Neural progenitor cell (in vitro differentiated cells): ENCODE measurements around the gene PLK5. TPM values are rescaled to one million over a fixed set of nuclear protein-coding genes. Genes with fewer than 3 reads are reported as not detected.

Source experiments
- DNase-seq: peaks from one replicate; pipeline ENCODE4 v3.0.0-alpha.2; 2016; ENCODE audit warnings: low spot score
- H2AFZ ChIP-seq: fragments of 200-600 bp; sonication (generic); replicated peaks from 2 replicates; pipeline ENCODE4 v1.6.1; 2016; ENCODE audit warnings: antibody characterized with exemption
- H3F3A ChIP-seq: fragments of 200-600 bp; sonication (generic); 2 replicates; pipeline ENCODE4 v1.6.1; 2016; ENCODE audit warnings: antibody characterized with exemption, low read depth
- H3K27ac ChIP-seq: fragments of 200-600 bp; sonication (generic); 2 replicates; pipeline ENCODE4 v1.5.1; 2016; ENCODE audit warnings: mild to moderate bottlenecking
- H3K27me3 ChIP-seq: fragments of 200-600 bp; sonication (generic); 2 replicates; pipeline ENCODE4 v1.6.1; 2016; ENCODE audit warnings: mild to moderate bottlenecking, moderate library complexity
- H3K36me3 ChIP-seq: fragments of 200-600 bp; sonication (generic); 2 replicates; pipeline ENCODE4 v1.5.1; 2016
- H3K4me1 ChIP-seq: fragments of 200-600 bp; sonication (generic); 2 replicates; pipeline ENCODE4 v1.6.1; 2016; ENCODE audit warnings: mixed run types
- H3K4me2 ChIP-seq: fragments of 200-600 bp; sonication (generic); 2 replicates; pipeline ENCODE4 v1.6.1; 2016
- H3K4me3 ChIP-seq: fragments of 200-600 bp; sonication (generic); 2 replicates; pipeline ENCODE4 v1.5.1; 2016
- H3K79me2 ChIP-seq: fragments of 200-600 bp; sonication (generic); 2 replicates; pipeline ENCODE4 v1.6.1; 2016; ENCODE audit warnings: low read depth
- H3K9ac ChIP-seq: fragments of 200-600 bp; sonication (generic); 2 replicates; pipeline ENCODE4 v1.6.1; 2016
- H3K9me3 ChIP-seq: fragments of 200-600 bp; sonication (generic); 2 replicates; pipeline ENCODE4 v1.5.1; 2016; ENCODE audit warnings: low read depth
- H4K20me1 ChIP-seq: fragments of 200-600 bp; sonication (generic); 2 replicates; pipeline ENCODE4 v1.6.1; 2016; ENCODE audit warnings: low read depth
- H3K27ac Mint-ChIP-seq: 3 replicates; pipeline ENCODE4 v1.8.0; 2021; ENCODE audit warnings: mixed read lengths
- H3K27me3 Mint-ChIP-seq: 2 replicates; pipeline ENCODE4 v1.8.0; 2022; ENCODE audit warnings: low read depth, mild to moderate bottlenecking, inconsistent platforms, moderate library complexity, mixed read lengths; ENCODE audit not compliant: insufficient read depth
- H3K36me3 Mint-ChIP-seq: 3 replicates; pipeline ENCODE4 v1.8.0; 2021; ENCODE audit warnings: mixed read lengths
- H3K4me1 Mint-ChIP-seq: 3 replicates; pipeline ENCODE4 v1.8.0; 2021; ENCODE audit warnings: mixed read lengths
- H3K4me3 Mint-ChIP-seq: 3 replicates; pipeline ENCODE4 v1.8.0; 2021; ENCODE audit warnings: mild to moderate bottlenecking, moderate library complexity, mixed read lengths
- H3K9me3 Mint-ChIP-seq: 3 replicates; pipeline ENCODE4 v1.8.0; 2020; ENCODE audit warnings: mixed read lengths
- CTCF ChIP-seq: fragments of 200-600 bp; sonication (generic); IDR thresholded peaks from 2 replicates; pipeline ENCODE4 v1.5.1; 2017; ENCODE audit warnings: antibody characterized with exemption, mild to moderate bottlenecking
- EZH2 ChIP-seq: fragments of 200-600 bp; sonication (generic); IDR thresholded peaks from 2 replicates; pipeline ENCODE4 v1.6.1; 2017; ENCODE audit warnings: antibody characterized with exemption, mild to moderate bottlenecking, moderate library complexity
- EZH2phosphoT487 ChIP-seq: fragments of 200-600 bp; sonication (generic); IDR thresholded peaks from 2 replicates; pipeline ENCODE4 v1.6.1; 2017; ENCODE audit warnings: antibody characterized with exemption
- total RNA-seq: library from RNA; depleted of rRNA; stranded (reverse); fragments of >200 nt; gene quantifications from 2 replicates; pipeline ENCODE4 v1.2.3, GENCODE V29; 2015; ENCODE audit warnings: low replicate concordance

PLK5 gene
- total RNA-seq, 1 donor from 2014 or later: not detected

DNA sequence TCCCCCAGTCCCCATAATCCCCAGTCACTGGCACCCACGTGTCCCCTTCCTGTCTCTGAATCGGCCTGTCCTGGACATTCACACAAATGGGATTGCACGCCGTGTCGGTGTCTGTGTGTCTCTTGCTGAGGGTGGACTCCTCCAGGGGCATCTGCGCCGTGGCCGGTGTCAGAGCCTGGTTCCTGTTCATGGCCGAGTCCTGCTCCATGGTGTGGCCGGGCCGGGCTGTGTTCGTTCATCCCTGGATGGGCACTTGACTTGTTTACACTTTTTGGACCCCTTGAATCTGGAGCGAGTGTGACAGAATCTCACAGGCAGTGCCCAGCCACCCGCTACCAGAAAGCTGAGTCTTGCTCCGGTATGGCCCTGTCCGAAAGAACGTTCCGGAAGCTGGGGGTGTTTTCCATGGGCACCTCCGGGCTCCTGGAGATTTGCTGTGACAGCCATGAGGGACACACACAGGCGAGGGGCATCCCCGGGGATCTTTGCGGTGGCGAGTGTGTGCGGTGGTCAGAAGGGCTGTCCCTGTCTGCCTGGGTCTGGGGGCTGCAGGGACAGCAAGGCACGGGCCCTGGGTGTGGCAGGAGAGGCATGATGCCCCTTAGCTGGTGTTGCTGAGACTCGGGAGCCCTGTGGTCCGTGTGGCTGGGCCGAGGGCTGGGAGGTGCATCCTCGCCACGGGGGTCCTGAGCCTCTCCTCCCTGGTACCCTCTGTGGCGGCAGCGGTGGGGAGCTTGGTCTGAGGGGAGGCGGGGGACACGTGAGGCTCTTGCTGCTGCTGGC lies 50.7 kb downstream of the PLK5 start:
- TF ChIP-seq EZH2phosphoT487 (no peak), EZH2 (no peak), CTCF (no peak)
- no peaks in the 10 kb centered on the region for H3K36me3 ChIP-seq
- DNase-seq: no peak
- H3K9me3 ChIP-seq: no peaks in the 10 kb centered on the region
- Mint-ChIP-seq H3K4me1 (peaks cover 7% of the 10 kb centered on the region), H3K4me3 (peak overlapping the region; percentile 57), H3K36me3 (peaks cover 9% of the 10 kb centered on the region), H3K9me3 (peaks cover 3% of the 10 kb centered on the region), H3K27me3 (peaks cover 10% of the 10 kb centered on the region), H3K27ac (peak overlapping the region; percentile 72)
- H3K4me1 ChIP-seq: no peaks in the 10 kb centered on the region
- H3F3A ChIP-seq: peaks cover 7% of the 10 kb centered on the region
- H3K4me2 ChIP-seq: no peak overlapping the region
- H3K27ac ChIP-seq: no peak overlapping the region
- H3K9ac ChIP-seq: no peak overlapping the region
- H3K4me3 ChIP-seq: no peak overlapping the region
- H2AFZ ChIP-seq: no peak overlapping the region
- peaks cover 11% of the 10 kb centered on the region for H3K27me3 ChIP-seq
- H4K20me1 ChIP-seq: peaks cover 13% of the 10 kb centered on the region
- H3K79me2 ChIP-seq: no peaks in the 10 kb centered on the region

DNA sequence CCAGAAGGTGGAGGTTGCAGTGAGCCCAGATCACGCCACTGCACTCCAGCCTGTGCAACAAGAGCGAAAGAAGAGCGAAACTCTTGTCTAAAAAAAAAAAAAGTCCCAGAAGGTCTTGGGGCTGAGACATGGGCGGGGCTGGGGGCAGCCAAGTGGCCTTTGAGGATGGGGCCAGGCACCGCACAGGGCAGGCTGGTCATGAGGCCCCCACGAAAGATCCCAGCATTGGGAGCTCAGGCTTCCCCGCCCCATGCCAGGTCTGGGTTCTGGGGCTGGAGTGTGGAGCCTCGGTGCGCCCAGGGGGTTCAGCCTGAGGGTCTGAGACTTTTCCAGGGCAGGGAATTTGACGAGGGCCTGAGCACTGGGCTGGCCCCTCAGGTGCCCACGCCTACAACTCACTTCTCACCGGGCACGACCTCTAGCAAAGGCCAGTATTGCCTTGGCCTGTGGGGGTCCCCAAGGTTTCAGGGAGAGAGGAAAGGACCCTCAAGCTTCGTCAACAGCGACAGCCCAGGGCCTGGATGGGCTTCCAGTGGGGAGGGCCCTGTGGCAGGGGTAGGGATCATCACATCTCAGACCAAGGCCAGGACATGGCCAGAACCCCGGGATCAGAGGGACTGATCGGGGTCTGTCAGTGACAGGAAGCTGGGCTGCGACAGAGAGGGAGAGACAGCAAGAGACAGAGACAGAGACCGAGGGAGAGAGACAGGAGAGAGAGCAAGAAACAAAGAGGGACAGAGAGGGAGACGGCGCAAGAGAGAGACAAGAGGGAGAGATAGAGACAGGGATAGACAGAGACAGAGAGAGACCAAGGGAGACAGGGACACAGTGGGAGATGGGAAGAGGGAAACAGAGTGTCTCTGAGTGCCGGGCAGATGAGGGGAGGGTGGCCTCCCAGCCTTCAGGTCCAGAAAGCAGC lies 51.7 kb downstream of the PLK5 start:
- H3F3A ChIP-seq: peaks cover 7% of the 10 kb centered on the region
- no peak for DNase-seq
- H2AFZ ChIP-seq: no peak overlapping the region
- peaks cover under 1% of the 10 kb centered on the region for H3K27me3 ChIP-seq
- no peak overlapping the region for H3K4me2 ChIP-seq
- Mint-ChIP-seq H3K27ac (no peak overlapping the region), H3K9me3 (peaks cover 3% of the 10 kb centered on the region), H3K27me3 (peaks cover 4% of the 10 kb centered on the region), H3K4me3 (no peak overlapping the region), H3K4me1 (no peaks in the 10 kb centered on the region), H3K36me3 (peaks cover 12% of the 10 kb centered on the region)
- no peaks in the 10 kb centered on the region for H3K36me3 ChIP-seq
- no peaks in the 10 kb centered on the region for H3K4me1 ChIP-seq
- peaks cover 13% of the 10 kb centered on the region for H4K20me1 ChIP-seq
- no peak overlapping the region for H3K4me3 ChIP-seq
- no peaks in the 10 kb centered on the region for H3K79me2 ChIP-seq
- no peak for TF ChIP-seq CTCF
- TF ChIP-seq EZH2: no peak
- TF ChIP-seq EZH2phosphoT487: no peak
- H3K27ac ChIP-seq: no peak overlapping the region
- no peak overlapping the region for H3K9ac ChIP-seq
- H3K9me3 ChIP-seq: no peaks in the 10 kb centered on the region

DNA sequence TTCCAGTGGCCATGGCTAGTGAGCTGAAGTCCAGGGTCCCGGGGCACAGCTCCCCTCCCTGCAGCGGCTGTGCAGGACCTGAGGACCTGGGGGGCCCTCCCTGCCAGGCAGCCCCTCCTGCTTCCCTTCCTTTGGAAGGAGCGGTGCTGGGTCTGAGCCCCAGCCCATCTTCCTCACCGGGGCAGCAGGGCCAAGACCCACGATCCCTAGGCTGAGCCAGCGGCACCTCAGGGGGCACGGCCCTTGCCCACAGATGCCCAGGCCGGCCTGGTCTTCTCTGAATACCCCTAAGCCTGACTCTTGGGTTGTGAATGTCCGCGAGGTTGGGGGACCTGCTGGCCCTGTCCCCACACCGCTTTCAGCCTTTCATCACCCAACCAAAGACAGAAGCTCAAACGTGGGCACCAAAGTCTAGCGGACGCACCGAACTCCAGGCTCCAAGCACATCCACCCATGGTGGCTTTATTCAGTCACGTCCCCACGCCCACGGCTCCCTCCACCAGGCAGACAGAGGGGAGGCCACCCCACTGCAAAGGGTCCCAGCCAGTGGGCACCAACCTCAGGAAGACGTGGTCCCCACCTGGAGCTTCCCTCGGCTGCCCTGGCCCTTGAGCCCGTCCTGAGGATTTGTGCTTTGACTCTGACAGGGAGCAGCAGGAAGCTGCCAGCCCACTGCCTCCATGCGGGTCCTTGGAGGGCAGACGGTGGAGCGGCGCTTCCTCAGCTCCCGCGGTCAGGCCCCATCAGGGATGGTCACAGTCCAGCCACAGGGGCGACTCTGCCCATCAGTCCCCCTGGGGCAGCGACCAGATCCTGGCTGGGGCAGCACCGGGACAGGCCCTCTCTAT lies 52.6 kb downstream of the PLK5 start:
- Mint-ChIP-seq H3K27ac (no peak overlapping the region), H3K9me3 (peaks cover under 1% of the 10 kb centered on the region), H3K4me3 (no peak overlapping the region), H3K36me3 (peaks cover 14% of the 10 kb centered on the region), H3K27me3 (peaks cover 4% of the 10 kb centered on the region), H3K4me1 (no peaks in the 10 kb centered on the region)
- Histone ChIP-seq H3K27ac (no peak overlapping the region), H3K4me3 (no peak overlapping the region), H3K36me3 (no peaks in the 10 kb centered on the region), H2AFZ (no peak overlapping the region), H3K4me1 (no peaks in the 10 kb centered on the region), H3K9me3 (no peaks in the 10 kb centered on the region), H3K4me2 (no peak overlapping the region), H3F3A (peaks cover 7% of the 10 kb centered on the region), H4K20me1 (peaks cover 14% of the 10 kb centered on the region), H3K27me3 (no peaks in the 10 kb centered on the region), H3K79me2 (no peaks in the 10 kb centered on the region), H3K9ac (no peak overlapping the region)
- TF ChIP-seq EZH2 (no peak), CTCF (no peak), EZH2phosphoT487 (no peak)
- no peak for DNase-seq
